Glutamatergic neuron (in vitro differentiated cells): ENCODE measurements around the gene GNA12. TPM values are rescaled to one million over a fixed set of nuclear protein-coding genes. Genes with fewer than 3 reads are reported as not detected.

Source experiments
- DNase-seq: peaks from one replicate; pipeline ENCODE4 v3.0.0; 2022
- H3K27ac Mint-ChIP-seq: one replicate; pipeline ENCODE4 v1.8.0; 2020; ENCODE audit warnings: mild to moderate bottlenecking, mixed read lengths, inconsistent platforms; ENCODE audit not compliant: unreplicated experiment
- H3K27me3 Mint-ChIP-seq: one replicate; pipeline ENCODE4 v1.8.0; 2020; ENCODE audit warnings: mild to moderate bottlenecking, moderate library complexity, mixed read lengths, inconsistent platforms; ENCODE audit not compliant: unreplicated experiment
- H3K36me3 Mint-ChIP-seq: one replicate; pipeline ENCODE4 v1.8.0; 2020; ENCODE audit warnings: mild to moderate bottlenecking, mixed read lengths, inconsistent platforms; ENCODE audit not compliant: unreplicated experiment
- H3K4me1 Mint-ChIP-seq: one replicate; pipeline ENCODE4 v1.8.0; 2020; ENCODE audit warnings: mild to moderate bottlenecking, low read depth, mixed read lengths, inconsistent platforms; ENCODE audit not compliant: unreplicated experiment
- H3K4me3 Mint-ChIP-seq: one replicate; pipeline ENCODE4 v1.8.0; 2020; ENCODE audit warnings: mild to moderate bottlenecking, mixed read lengths, inconsistent platforms; ENCODE audit not compliant: unreplicated experiment
- H3K9me3 Mint-ChIP-seq: one replicate; pipeline ENCODE4 v1.8.0; 2020; ENCODE audit warnings: mild to moderate bottlenecking, moderate library complexity, mixed read lengths, inconsistent platforms; ENCODE audit not compliant: unreplicated experiment
- total RNA-seq: library from RNA; stranded (reverse); fragmentation: NEBNext Ultra II Directional; extraction: Animal tissue kit (Norgen Biotek cat#: 25700); gene quantifications from one replicate; pipeline ENCODE4 v1.2.1, GENCODE V29; 2021; ENCODE audit not compliant: unreplicated experiment
- TF ChIP-seq, protein P1 (sequence below): fragments of 200-600 bp; sonication (generic); IDR thresholded peaks from one replicate; pipeline ENCODE4 v1.5.0; 2021; ENCODE audit not compliant: partially characterized antibody, unreplicated experiment

Gene GNA12
- total RNA-seq, 1 donor from 2014 or later = 66.2 TPM

DNA sequence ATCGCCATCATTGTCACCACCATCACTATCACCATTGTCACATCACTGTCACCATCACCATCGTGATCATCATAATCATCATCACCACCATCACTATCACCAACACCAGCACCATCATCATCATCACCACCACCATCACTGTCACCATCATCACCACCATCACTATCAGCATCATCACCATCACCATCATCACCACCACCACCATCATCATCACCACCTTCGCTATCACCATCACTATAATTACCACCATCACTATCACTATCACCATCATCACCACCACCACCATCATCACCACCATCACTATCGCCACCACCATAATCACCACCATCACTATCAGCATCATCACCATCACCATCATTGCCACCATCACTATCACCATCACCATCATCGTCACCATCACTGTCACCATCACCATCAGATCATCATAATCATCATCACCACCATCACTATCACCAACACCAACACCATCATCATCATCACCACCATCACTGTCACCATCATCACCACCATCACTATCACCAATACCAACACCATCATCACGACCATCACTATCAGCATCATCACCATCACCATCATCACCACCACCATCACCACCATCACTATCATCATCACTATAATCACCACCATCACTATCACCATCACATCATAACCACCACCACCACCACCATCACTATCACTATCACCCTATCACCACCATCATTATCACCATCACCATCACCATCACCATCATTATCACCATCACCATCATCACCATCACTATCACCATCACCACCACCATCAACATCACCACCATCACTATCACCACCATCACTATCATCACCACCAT is 6.0 kb upstream of the GNA12 start:
- peaks cover 2% of the 10 kb centered on the region for H3K9me3 Mint-ChIP-seq
- H3K27me3 Mint-ChIP-seq = peaks cover 4% of the 10 kb centered on the region
- H3K36me3 Mint-ChIP-seq = no peaks in the 10 kb centered on the region
- DNase-seq = no peak
- peaks cover 3% of the 10 kb centered on the region for H3K4me1 Mint-ChIP-seq
- H3K27ac Mint-ChIP-seq = no peak overlapping the region
- H3K4me3 Mint-ChIP-seq = no peak overlapping the region
- TF ChIP-seq, protein P1, sequence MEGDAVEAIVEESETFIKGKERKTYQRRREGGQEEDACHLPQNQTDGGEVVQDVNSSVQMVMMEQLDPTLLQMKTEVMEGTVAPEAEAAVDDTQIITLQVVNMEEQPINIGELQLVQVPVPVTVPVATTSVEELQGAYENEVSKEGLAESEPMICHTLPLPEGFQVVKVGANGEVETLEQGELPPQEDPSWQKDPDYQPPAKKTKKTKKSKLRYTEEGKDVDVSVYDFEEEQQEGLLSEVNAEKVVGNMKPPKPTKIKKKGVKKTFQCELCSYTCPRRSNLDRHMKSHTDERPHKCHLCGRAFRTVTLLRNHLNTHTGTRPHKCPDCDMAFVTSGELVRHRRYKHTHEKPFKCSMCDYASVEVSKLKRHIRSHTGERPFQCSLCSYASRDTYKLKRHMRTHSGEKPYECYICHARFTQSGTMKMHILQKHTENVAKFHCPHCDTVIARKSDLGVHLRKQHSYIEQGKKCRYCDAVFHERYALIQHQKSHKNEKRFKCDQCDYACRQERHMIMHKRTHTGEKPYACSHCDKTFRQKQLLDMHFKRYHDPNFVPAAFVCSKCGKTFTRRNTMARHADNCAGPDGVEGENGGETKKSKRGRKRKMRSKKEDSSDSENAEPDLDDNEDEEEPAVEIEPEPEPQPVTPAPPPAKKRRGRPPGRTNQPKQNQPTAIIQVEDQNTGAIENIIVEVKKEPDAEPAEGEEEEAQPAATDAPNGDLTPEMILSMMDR = no peak

DNA sequence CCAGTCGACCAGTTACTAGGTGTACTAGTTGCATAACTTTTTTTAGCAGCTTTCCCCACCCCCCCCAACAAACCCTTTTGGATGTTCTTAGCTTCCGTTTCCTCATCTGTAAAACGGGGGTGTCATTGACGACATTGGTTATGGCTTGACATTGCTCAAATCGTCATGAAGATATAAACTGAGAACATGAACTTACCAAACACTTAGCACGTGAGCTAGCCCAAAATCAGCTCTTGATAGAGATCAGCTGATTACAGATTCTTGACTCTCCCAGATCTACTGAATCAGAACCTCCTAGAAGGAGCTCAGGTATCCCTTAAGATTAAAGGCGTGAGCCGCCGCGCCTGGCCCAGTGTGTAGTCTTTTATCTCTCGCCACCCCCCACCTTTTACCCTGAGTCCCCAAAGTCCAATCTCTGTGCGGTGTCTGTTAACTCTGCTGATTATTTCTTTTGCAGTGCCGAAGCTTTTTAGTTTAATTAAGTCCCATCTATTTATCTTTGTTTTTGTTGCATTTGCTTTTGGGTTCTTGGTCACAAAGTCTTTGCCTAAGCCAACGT is 1.0 kb upstream of the GNA12 start:
- Mint-ChIP-seq H3K27me3 (peaks cover 7% of the 10 kb centered on the region), H3K36me3 (peaks cover 8% of the 10 kb centered on the region), H3K4me3 (peak overlapping the region; percentile 73), H3K9me3 (peaks cover 6% of the 10 kb centered on the region), H3K4me1 (peaks cover 18% of the 10 kb centered on the region), H3K27ac (peak overlapping the region; percentile 56)
- DNase-seq = no peak
- TF ChIP-seq, protein P1 = no peak

DNA sequence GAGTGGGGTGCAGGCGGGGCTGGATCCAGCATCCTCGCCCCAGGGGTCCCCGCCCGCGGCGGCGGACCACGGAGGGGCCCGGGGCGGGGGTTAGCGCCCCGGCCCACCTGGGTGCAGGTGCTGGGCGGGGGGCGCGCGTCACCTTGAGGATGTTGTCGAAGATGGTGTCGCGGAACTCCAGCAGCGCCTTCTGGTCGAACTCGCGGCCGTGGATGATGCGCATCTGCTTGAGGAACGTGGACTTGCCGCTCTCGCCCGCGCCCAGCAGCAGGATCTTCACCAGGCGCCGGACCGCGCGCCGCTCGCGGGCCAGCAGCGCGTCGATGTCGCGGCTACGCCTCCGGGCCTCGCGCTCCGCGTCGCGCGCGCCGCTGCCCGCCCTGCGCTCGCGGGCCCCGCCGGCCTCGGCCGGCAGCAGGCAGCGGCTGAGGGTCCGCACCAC is 376 bp downstream of the GNA12 start:
- H3K27ac Mint-ChIP-seq = no peak overlapping the region
- peak overlapping the region; percentile 69 for H3K4me3 Mint-ChIP-seq
- H3K27me3 Mint-ChIP-seq = peaks cover 7% of the 10 kb centered on the region
- peaks cover 8% of the 10 kb centered on the region for H3K36me3 Mint-ChIP-seq
- DNase-seq = peak; percentile 50
- TF ChIP-seq, protein P1 = no peak
- H3K9me3 Mint-ChIP-seq = peaks cover 6% of the 10 kb centered on the region
- peaks cover 22% of the 10 kb centered on the region for H3K4me1 Mint-ChIP-seq

DNA sequence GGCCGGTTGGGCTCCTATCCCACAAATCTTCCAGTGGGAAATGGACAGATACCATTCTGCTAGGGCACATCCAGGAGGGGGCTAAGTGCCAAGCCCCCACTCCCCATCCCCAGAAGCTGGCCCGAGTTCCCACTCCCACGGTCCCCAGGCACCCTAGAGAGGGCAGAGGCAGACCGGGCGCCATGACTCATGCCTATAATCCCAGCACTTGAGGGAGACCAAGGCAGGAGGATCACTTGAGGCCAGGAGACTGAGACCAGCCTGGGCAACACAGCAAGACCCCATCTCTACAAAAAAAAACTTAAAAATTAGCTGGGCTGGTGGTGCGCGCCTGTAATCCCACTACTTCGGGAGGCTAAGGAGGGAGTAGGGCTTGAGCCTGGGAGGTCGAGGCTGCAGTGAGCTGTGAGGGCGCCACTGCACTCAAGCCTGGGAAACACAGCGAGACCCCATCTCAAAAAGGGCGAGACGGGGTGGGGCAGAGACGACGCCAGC is 870 bp downstream of the GNA12 start:
- Mint-ChIP-seq H3K27ac (peak overlapping the region; percentile 68), H3K4me1 (peaks cover 23% of the 10 kb centered on the region), H3K27me3 (peaks cover 7% of the 10 kb centered on the region)

More for the DNA sequence above, 870 bp downstream of the GNA12 start:
- TF ChIP-seq, protein P1 = no peak
- Mint-ChIP-seq H3K9me3 (peaks cover 6% of the 10 kb centered on the region), H3K4me3 (peak overlapping the region; percentile 86), H3K36me3 (peaks cover 8% of the 10 kb centered on the region)
- DNase-seq = no peak
